ENCODE measurements around the gene CIAO2A.

GRCh38 chr15:64048781-64049460, 44.7 kb downstream of the CIAO2A start:
- TF ChIP-seq GATA3 (IDR thresholded peaks at IDR 0.05; ENCODE audit: low read depth, low read length) (no peak), GATA2 (IDR thresholded peaks at IDR 0.05; ENCODE audit: low read depth, low read length) (no peak)

All from SH-SY5Y (cell line).